PC-3 (cell line): ENCODE results near the gene ENHO. TPM values are rescaled to one million over a fixed set of nuclear protein-coding genes. Genes with fewer than 3 reads are reported as not detected.

Experiments used
- ATAC-seq: fragments of 200-7000 bp; cut with Tn5 transposase; 2 replicates; pipeline ENCODE4 v1.9.1; 2020; ENCODE audit warnings: mild to moderate bottlenecking, moderate library complexity
- BruUV-seq: library from RNA; stranded (reverse); fragments of 400-500 nt; replicated peaks from 2 replicates; lab custom pipeline; 2021; lab: Mats Ljungman, UMichigan
- CTCF ChIA-PET: fragments of 300-600 bp; sonication (Branson Sonifier 250); formaldehyde crosslinking; loops from one replicate; lab custom pipeline; 2022; ENCODE audit warnings: antibody characterized with exemption; lab: Charles Lee
- POLR2A ChIA-PET: fragments of 300-600 bp; sonication (Branson Sonifier 250); formaldehyde crosslinking; loops from one replicate; lab custom pipeline; 2022; ENCODE audit warnings: antibody characterized with exemption; ENCODE audit not compliant: unreplicated experiment; lab: Charles Lee
- DNase-seq: peaks from one replicate; pipeline ENCODE4 v3.0.0-alpha.2; 2015
- H2AFZ ChIP-seq: fragments of 300-600 bp; sonication (generic); 2 replicates; pipeline ENCODE4 v1.6.0; 2016; ENCODE audit warnings: antibody characterized with exemption, low read length
- H3F3A ChIP-seq: fragments of 300-600 bp; sonication (generic); one replicate; pipeline ENCODE4 v1.6.0; 2017; ENCODE audit warnings: antibody characterized with exemption, low read length, control low read depth, mild to moderate bottlenecking; ENCODE audit not compliant: unreplicated experiment
- H3K27ac ChIP-seq: fragments of 300-600 bp; sonication (generic); 2 replicates; pipeline ENCODE4 v1.5.1; 2016; ENCODE audit warnings: mild to moderate bottlenecking, low read length
- H3K27me3 ChIP-seq: fragments of 300-600 bp; sonication (generic); 2 replicates; pipeline ENCODE4 v1.6.1; 2016; ENCODE audit warnings: low read length, mixed read lengths
- H3K36me3 ChIP-seq: fragments of 300-600 bp; sonication (generic); 2 replicates; pipeline ENCODE4 v1.6.1; 2016; ENCODE audit warnings: low read depth, mixed run types, low read length, mixed read lengths
- H3K4me1 ChIP-seq: fragments of 300-600 bp; sonication (generic); 2 replicates; pipeline ENCODE4 v1.5.1; 2016; ENCODE audit warnings: low read length; ENCODE audit not compliant: insufficient read depth
- H3K4me2 ChIP-seq: fragments of 300-600 bp; sonication (generic); 2 replicates; pipeline ENCODE4 v1.6.0; 2016; ENCODE audit warnings: low read length
- H3K4me3 ChIP-seq: fragments of 300-600 bp; sonication (generic); 2 replicates; pipeline ENCODE4 v1.5.1; 2016; ENCODE audit warnings: mild to moderate bottlenecking, low read length, mixed read lengths
- H3K79me2 ChIP-seq: fragments of 300-600 bp; sonication (generic); 2 replicates; pipeline ENCODE4 v1.6.1; 2017; ENCODE audit warnings: low read length, mixed read lengths
- H3K9ac ChIP-seq: fragments of 300-600 bp; sonication (generic); 2 replicates; pipeline ENCODE4 v1.6.0; 2016; ENCODE audit warnings: mild to moderate bottlenecking, low read length
- H3K9me2 ChIP-seq: fragments of 300-600 bp; sonication (generic); replicated peaks from 2 replicates; pipeline ENCODE4 v1.6.1; 2016; ENCODE audit warnings: mixed run types, low read length, mixed read lengths
- H3K9me3 ChIP-seq: fragments of 300-600 bp; sonication (generic); 2 replicates; pipeline ENCODE4 v1.6.1; 2016; ENCODE audit warnings: low read length, mixed read lengths
- H4K20me1 ChIP-seq: fragments of 300-600 bp; sonication (generic); 2 replicates; pipeline ENCODE4 v1.6.1; 2016; ENCODE audit warnings: low read length, mixed read lengths
- CTCF ChIP-seq: fragments of 300-600 bp; sonication (generic); conservative IDR thresholded peaks from 2 replicates; pipeline ENCODE4 v1.5.1; 2017; ENCODE audit warnings: antibody characterized with exemption, low read depth, mild to moderate bottlenecking, low read length
- EZH2 ChIP-seq: fragments of 300-600 bp; sonication (generic); IDR thresholded peaks from one replicate; pipeline ENCODE4 v1.6.1; 2017; ENCODE audit warnings: antibody characterized with exemption, mild to moderate bottlenecking, low read length; ENCODE audit not compliant: unreplicated experiment
- EZH2phosphoT487 ChIP-seq: fragments of 300-600 bp; sonication (generic); IDR thresholded peaks from 2 replicates; pipeline ENCODE4 v1.6.1; 2018; ENCODE audit warnings: mild to moderate bottlenecking, antibody characterized with exemption, low read length, borderline replicate concordance
- intact Hi-C: fragments of 100-400 bp; cut with micrococcal nuclease; formaldehyde crosslinking; loops from 2 replicates; pipeline ENCODE4 v1.9.0; 2023
- total RNA-seq: library from RNA; depleted of rRNA; stranded (reverse); fragments of >200 nt; gene quantifications from 2 replicates; pipeline ENCODE4 v1.2.3, GENCODE V29; 2014

ENHO gene
- total RNA-seq, 1 experiment from 2014 or later = 1.3 TPM

GRCh38 chr9:34555500-34555899, 32.7 kb upstream of the ENHO start:
- no peak for ATAC-seq
- CTCF ChIA-PET = no interaction called here
- TF ChIP-seq CTCF = no peak
- no peak for TF ChIP-seq EZH2phosphoT487
- no peak for TF ChIP-seq EZH2
- Histone ChIP-seq H3K4me3 (no peak overlapping the region), H4K20me1 (no peaks in the 10 kb centered on the region), H3F3A (no peaks in the 10 kb centered on the region), H3K27ac (no peak overlapping the region), H3K36me3 (no peaks in the 10 kb centered on the region), H3K9me2 (no peaks in the 10 kb centered on the region), H3K4me1 (no peaks in the 10 kb centered on the region), H2AFZ (no peak overlapping the region), H3K27me3 (no peaks in the 10 kb centered on the region), H3K9ac (no peak overlapping the region), H3K79me2 (no peaks in the 10 kb centered on the region), H3K9me3 (no peaks in the 10 kb centered on the region), H3K4me2 (no peak overlapping the region)
- DNase-seq = no peak
- POLR2A ChIA-PET = no interaction called here
- intact Hi-C loops = no loop called here
- BruUV-seq = no TSS peak

- BruUV-seq = no TSS peak
- Histone ChIP-seq H4K20me1 (no peaks in the 10 kb centered on the region), H3K27ac (no peak overlapping the region), H3K9me3 (no peaks in the 10 kb centered on the region), H3F3A (no peaks in the 10 kb centered on the region), H2AFZ (no peak overlapping the region), H3K4me1 (no peaks in the 10 kb centered on the region), H3K4me3 (no peak overlapping the region), H3K27me3 (no peaks in the 10 kb centered on the region), H3K79me2 (no peaks in the 10 kb centered on the region), H3K9me2 (no peaks in the 10 kb centered on the region), H3K9ac (no peak overlapping the region), H3K36me3 (no peaks in the 10 kb centered on the region), H3K4me2 (no peak overlapping the region)
- ChIA-PET POLR2A (no interaction called here), CTCF (no interaction called here)
- TF ChIP-seq EZH2phosphoT487 (no peak), CTCF (no peak), EZH2 (no peak)
- ATAC-seq (no peak), DNase-seq (no peak)
- intact Hi-C loops = no loop called here
These were observed 32.2 kb upstream of the ENHO start for GRCh38 chr9:34555002-34555348.

- Histone ChIP-seq H3K27ac (no peak overlapping the region), H3K27me3 (no peaks in the 10 kb centered on the region), H3K4me2 (no peak overlapping the region), H3F3A (no peaks in the 10 kb centered on the region), H4K20me1 (no peaks in the 10 kb centered on the region), H3K9me3 (no peaks in the 10 kb centered on the region), H3K9me2 (no peaks in the 10 kb centered on the region), H3K4me1 (no peaks in the 10 kb centered on the region), H3K9ac (no peak overlapping the region), H2AFZ (no peak overlapping the region), H3K36me3 (no peaks in the 10 kb centered on the region), H3K79me2 (no peaks in the 10 kb centered on the region), H3K4me3 (no peak overlapping the region)
- ATAC-seq = no peak
- no peak for DNase-seq
- POLR2A ChIA-PET = no interaction called here
- no TSS peak for BruUV-seq
- CTCF ChIA-PET = no interaction called here
- TF ChIP-seq CTCF (no peak), EZH2 (no peak), EZH2phosphoT487 (no peak)
- intact Hi-C loops = no loop called here
These were observed 31.6 kb upstream of the ENHO start for GRCh38 chr9:34554211-34555001.
